AG04450 (cell line): Measurements from ENCODE around the gene TENT5C. TPM values are rescaled to one million over a fixed set of nuclear protein-coding genes. Genes with fewer than 3 reads are reported as not detected.

Experiments
- CTCF ChIA-PET: fragments of 300-600, 350-600 bp; formaldehyde crosslinking; extraction: SDS; loops from one replicate; lab custom pipeline; 2022; ENCODE audit warnings: antibody characterized with exemption, inconsistent platforms; lab: Charles Lee
- POLR2A ChIA-PET: fragments of 350-600 bp; formaldehyde crosslinking; extraction: SDS; loops from one replicate; lab custom pipeline; 2021; ENCODE audit warnings: antibody characterized with exemption, inconsistent platforms; lab: Yijun Ruan, JAX
- DNase-seq: peaks from one replicate; pipeline ENCODE4 v3.0.0-alpha.2; 2011; ENCODE audit warnings: low read depth, low spot score
- H3K27ac ChIP-seq: one replicate; pipeline ENCODE4 v1.5.1; 2012; ENCODE audit warnings: low read depth, low read length, control low read depth
- H3K27me3 ChIP-seq: one replicate; pipeline ENCODE4 v1.6.0; 2012; ENCODE audit warnings: low read length; ENCODE audit not compliant: control insufficient read depth, insufficient read depth
- H3K4me3 ChIP-seq: 2 replicates; pipeline ENCODE4 v1.5.1; 2011; ENCODE audit warnings: mild to moderate bottlenecking, low read depth, low read length, control low read depth
- H3K9me3 ChIP-seq: 2 replicates; pipeline ENCODE4 v1.5.1; 2012; ENCODE audit warnings: low read length; ENCODE audit not compliant: control insufficient read depth, insufficient read depth
- CTCF ChIP-seq: IDR thresholded peaks from 2 replicates; pipeline ENCODE4 v1.5.1; 2011; ENCODE audit warnings: low read depth, low read length, control low read depth, inconsistent platforms
- polyA plus RNA-seq: library from polyadenylated mRNA; depleted of rRNA; stranded (reverse); fragments of >200 nt; gene quantifications from 2 replicates; pipeline ENCODE4 v1.2.3, GENCODE V29; 2011

TENT5C gene
- polyA plus RNA-seq, 1 experiment = 29.2 TPM

DNA sequence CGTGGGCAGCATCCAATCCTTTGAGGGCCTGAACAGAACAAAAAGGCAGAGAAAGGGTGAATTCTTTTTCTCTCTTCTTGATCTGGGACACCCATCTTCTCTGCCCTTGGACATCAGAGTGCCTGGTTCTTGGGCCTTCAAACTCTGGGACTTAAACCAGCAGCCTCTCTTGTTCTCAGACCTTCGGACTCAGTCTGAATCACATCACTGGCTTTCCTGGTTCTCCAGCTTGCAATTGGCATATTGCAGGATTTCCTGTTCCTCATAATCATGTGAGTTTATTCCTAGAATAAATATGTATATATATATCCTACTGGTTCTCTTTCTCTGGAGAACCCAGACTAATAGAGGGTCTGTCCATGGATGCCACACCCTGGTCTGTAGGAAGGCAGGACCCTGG is 16.3 kb upstream of the TENT5C start:
- TF ChIP-seq CTCF = no peak
- POLR2A ChIA-PET = no interaction called here
- Histone ChIP-seq H3K27me3 (peaks cover 8% of the 10 kb centered on the region), H3K4me3 (no peak overlapping the region), H3K27ac (no peak overlapping the region), H3K9me3 (no peaks in the 10 kb centered on the region)
- no peak for DNase-seq
- CTCF ChIA-PET = interaction anchor here (0.5 to 0.9 kb wide), 2 partner anchors 83 to 169 kb away, joined by 3 read pairs; no protein-coding TSS in a partner anchor

- Histone ChIP-seq H3K4me3 (no peak overlapping the region), H3K27me3 (peaks cover 9% of the 10 kb centered on the region), H3K27ac (no peak overlapping the region), H3K9me3 (no peaks in the 10 kb centered on the region)
- ChIA-PET CTCF (interaction anchor here (0.9 kb wide), 2 partner anchors 168 kb away, joined by 3 to 4 read pairs; no protein-coding TSS in a partner anchor), POLR2A (no interaction called here)
- DNase-seq = no peak
- TF ChIP-seq CTCF = no peak
These were observed 15.4 kb upstream of the TENT5C start for GRCh38 chr1:117590273-117590925.

DNA sequence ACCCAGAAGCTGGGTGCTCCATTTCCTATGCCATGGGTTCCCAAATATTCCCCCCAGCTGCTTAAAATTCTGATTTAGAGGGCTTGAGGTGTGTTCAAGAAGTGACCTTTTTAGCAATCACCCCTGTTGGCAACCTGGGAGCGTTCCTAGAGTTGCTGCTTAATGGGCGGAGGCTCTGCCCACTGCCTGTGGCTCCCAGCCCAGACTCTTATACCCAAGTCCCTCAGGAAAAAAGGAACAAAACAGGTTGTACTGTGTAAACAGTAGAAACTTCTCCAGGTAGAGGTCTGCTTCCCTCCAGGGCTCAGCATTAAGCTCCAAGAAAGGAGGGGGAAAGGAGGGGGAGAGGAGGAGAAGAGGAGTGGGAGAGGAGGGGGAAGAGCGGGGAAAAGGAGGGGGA is 14.6 kb upstream of the TENT5C start:
- ChIA-PET CTCF (interaction anchor here (0.9 to 2.2 kb wide), 2 partner anchors 56 to 167 kb away, joined by 4 to 7 read pairs; no protein-coding TSS in a partner anchor), POLR2A (no interaction called here)
- Histone ChIP-seq H3K27ac (no peak overlapping the region), H3K9me3 (no peaks in the 10 kb centered on the region), H3K27me3 (peaks cover 9% of the 10 kb centered on the region), H3K4me3 (no peak overlapping the region)
- no peak for DNase-seq
- TF ChIP-seq CTCF = no peak

GRCh38 chr1:117592155-117592554 is 13.7 kb upstream of the TENT5C start:
- no peak for TF ChIP-seq CTCF
- Histone ChIP-seq H3K27ac (no peak overlapping the region), H3K9me3 (no peaks in the 10 kb centered on the region), H3K27me3 (peaks cover 11% of the 10 kb centered on the region), H3K4me3 (no peak overlapping the region)
- POLR2A ChIA-PET = no interaction called here
- no peak for DNase-seq
- CTCF ChIA-PET = interaction anchor here (1.1 to 2.2 kb wide), 2 partner anchors 57 to 166 kb away, joined by 3 to 7 read pairs; no protein-coding TSS in a partner anchor
